Measurements from ENCODE around the gene SCN7A.
A peak's percentile ranks its signal among the peaks of the same experiment; 100 is the strongest.
"Not testable (repeated sequence)": the region's sequence is repeated elsewhere in the genome, so short reads cannot be mapped to it uniquely, and the experiment has no call there.

Gene SCN7A

GRCh38 chr2:166373539-166373938 is 120.5 kb downstream of the SCN7A start:
- peak overlapping the region; percentile 5 for H3K27ac Mint-ChIP-seq
- peaks cover 16% of the 10 kb centered on the region for H3K27me3 Mint-ChIP-seq
- H3K4me1 Mint-ChIP-seq (ENCODE audit: low read depth): peaks cover 24% of the 10 kb centered on the region
- peaks cover 17% of the 10 kb centered on the region for H3K36me3 Mint-ChIP-seq (ENCODE audit: low read depth)
- intact Hi-C loops (cut with micrococcal nuclease): no loop called here
- H3K9me3 Mint-ChIP-seq: no peaks in the 10 kb centered on the region
- H3K4me3 Mint-ChIP-seq: peak overlapping the region; percentile 47

- Mint-ChIP-seq H3K27me3 (peaks cover 14% of the 10 kb centered on the region), H3K36me3 (ENCODE audit: low read depth) (peaks cover 17% of the 10 kb centered on the region), H3K4me1 (ENCODE audit: low read depth) (peaks cover 24% of the 10 kb centered on the region), H3K9me3 (no peaks in the 10 kb centered on the region), H3K4me3 (peak overlapping the region; percentile 47), H3K27ac (peak overlapping the region; percentile 5)
- intact Hi-C loops (cut with micrococcal nuclease): no loop called here
Observed at GRCh38 chr2:166373105-166373504, 120.9 kb downstream of the SCN7A start.

GRCh38 chr2:166372046-166372445 is 122.0 kb downstream of the SCN7A start:
- Mint-ChIP-seq H3K27ac (no peak overlapping the region), H3K4me3 (no peak overlapping the region), H3K27me3 (peaks cover 11% of the 10 kb centered on the region), H3K4me1 (ENCODE audit: low read depth) (peaks cover 28% of the 10 kb centered on the region), H3K36me3 (ENCODE audit: low read depth) (peaks cover 21% of the 10 kb centered on the region), H3K9me3 (no peaks in the 10 kb centered on the region)
- intact Hi-C loops (cut with micrococcal nuclease): no loop called here

- H3K4me1 Mint-ChIP-seq (ENCODE audit: low read depth): peaks cover 42% of the 10 kb centered on the region
- no peaks in the 10 kb centered on the region for H3K9me3 Mint-ChIP-seq
- H3K27ac Mint-ChIP-seq: peak overlapping the region; percentile 33
- H3K36me3 Mint-ChIP-seq (ENCODE audit: low read depth): peaks cover 7% of the 10 kb centered on the region
- no peaks in the 10 kb centered on the region for H3K27me3 Mint-ChIP-seq
- no peak overlapping the region for H3K4me3 Mint-ChIP-seq
- intact Hi-C loops (cut with micrococcal nuclease): no loop called here
Observed at GRCh38 chr2:166365803-166366420, 128.1 kb downstream of the SCN7A start.

GRCh38 chr2:166365239-166365638 is 128.8 kb downstream of the SCN7A start:
- no peaks in the 10 kb centered on the region for H3K9me3 Mint-ChIP-seq
- peak overlapping the region; percentile 33 for H3K27ac Mint-ChIP-seq
- no peak overlapping the region for H3K4me3 Mint-ChIP-seq
- no peaks in the 10 kb centered on the region for H3K27me3 Mint-ChIP-seq
- peaks cover 7% of the 10 kb centered on the region for H3K36me3 Mint-ChIP-seq (ENCODE audit: low read depth)
- intact Hi-C loops (cut with micrococcal nuclease): no loop called here
- peaks cover 42% of the 10 kb centered on the region for H3K4me1 Mint-ChIP-seq (ENCODE audit: low read depth)

GRCh38 chr2:166364476-166365161 is 129.4 kb downstream of the SCN7A start:
- intact Hi-C loops (cut with micrococcal nuclease): no loop called here
- Mint-ChIP-seq H3K4me1 (ENCODE audit: low read depth) (peaks cover 42% of the 10 kb centered on the region), H3K27me3 (no peaks in the 10 kb centered on the region), H3K9me3 (no peaks in the 10 kb centered on the region), H3K36me3 (ENCODE audit: low read depth) (peaks cover 7% of the 10 kb centered on the region), H3K4me3 (no peak overlapping the region), H3K27ac (no peak overlapping the region)

GRCh38 chr2:166361351-166362153 is 132.5 kb downstream of the SCN7A start:
- Mint-ChIP-seq H3K4me1 (ENCODE audit: low read depth) (peaks cover 35% of the 10 kb centered on the region), H3K4me3 (no peak overlapping the region), H3K27me3 (no peaks in the 10 kb centered on the region), H3K36me3 (ENCODE audit: low read depth) (no peaks in the 10 kb centered on the region), H3K27ac (peak overlapping the region; percentile 10), H3K9me3 (no peaks in the 10 kb centered on the region)
- intact Hi-C loops (cut with micrococcal nuclease): loop anchor here (1.0 kb wide), 2 partner anchors 23 to 58 kb away; no protein-coding TSS in a partner anchor

GRCh38 chr2:166360906-166361305 is 133.1 kb downstream of the SCN7A start:
- Mint-ChIP-seq H3K36me3 (ENCODE audit: low read depth) (no peaks in the 10 kb centered on the region), H3K9me3 (no peaks in the 10 kb centered on the region), H3K27me3 (no peaks in the 10 kb centered on the region), H3K4me3 (no peak overlapping the region), H3K27ac (no peak overlapping the region), H3K4me1 (ENCODE audit: low read depth) (peaks cover 28% of the 10 kb centered on the region)
- intact Hi-C loops (cut with micrococcal nuclease): loop anchor here (1.0 kb wide), 2 partner anchors 23 to 58 kb away; no protein-coding TSS in a partner anchor

GRCh38 chr2:166360426-166360825 is 133.6 kb downstream of the SCN7A start:
- H3K27me3 Mint-ChIP-seq: no peaks in the 10 kb centered on the region
- no peak overlapping the region for H3K4me3 Mint-ChIP-seq
- peaks cover 23% of the 10 kb centered on the region for H3K4me1 Mint-ChIP-seq (ENCODE audit: low read depth)
- H3K36me3 Mint-ChIP-seq (ENCODE audit: low read depth): no peaks in the 10 kb centered on the region
- no peak overlapping the region for H3K27ac Mint-ChIP-seq
- H3K9me3 Mint-ChIP-seq: no peaks in the 10 kb centered on the region
- intact Hi-C loops (cut with micrococcal nuclease): no loop called here

GRCh38 chr2:166357950-166358321 is 136.1 kb downstream of the SCN7A start:
- intact Hi-C loops (cut with micrococcal nuclease); H3K4me3 Mint-ChIP-seq; H3K4me1 Mint-ChIP-seq (ENCODE audit: low read depth): not testable (repeated sequence)

GRCh38 chr2:166357068-166357949 is 136.7 kb downstream of the SCN7A start:
- intact Hi-C loops (cut with micrococcal nuclease): no loop called here
- Mint-ChIP-seq H3K27me3 (no peaks in the 10 kb centered on the region), H3K4me3 (no peak overlapping the region), H3K27ac (no peak overlapping the region), H3K9me3 (no peaks in the 10 kb centered on the region), H3K36me3 (ENCODE audit: low read depth) (no peaks in the 10 kb centered on the region), H3K4me1 (ENCODE audit: low read depth) (peaks cover 6% of the 10 kb centered on the region)

More at GRCh38 chr2:166357950-166358321, 136.1 kb downstream of the SCN7A start:
- not testable (repeated sequence) for H3K36me3 Mint-ChIP-seq (ENCODE audit: low read depth); H3K27me3 Mint-ChIP-seq; H3K9me3 Mint-ChIP-seq; H3K27ac Mint-ChIP-seq
